Esophagus muscularis mucosa (tissue), 4 donors: ENCODE measurements around the gene TBL1XR1. TPM values are rescaled to one million over a fixed set of nuclear protein-coding genes. Genes with fewer than 3 reads are reported as not detected.

Experiments used
- DNase-seq: peaks from one replicate; pipeline ENCODE4 v3.0.0-alpha.2; 2017; ENCODE audit errors: extremely low spot score
- H3K27ac ChIP-seq, 4 donors: fragments of 200-600 bp; sonication (generic); replicated peaks in 1 of 4; 1 replicate in 3 of 4; 2 replicates in 1 of 4; pipeline ENCODE4 v1.5.1; 2016 to 2019; ENCODE audit warnings: mild to moderate bottlenecking in 1 of 4
- H3K27me3 ChIP-seq, 4 donors: fragments of 200-600 bp; sonication (generic); one replicate each; pipeline versions ENCODE4 v1.5.1 to v1.6.0; 2016 to 2019
- H3K36me3 ChIP-seq, 4 donors: fragments of 200-600 bp; sonication (generic); one replicate each; pipeline ENCODE4 v1.5.1; 2016 to 2019
- H3K4me1 ChIP-seq, 4 donors: fragments of 200-600 bp; sonication (generic); one replicate each; pipeline ENCODE4 v1.5.1; 2016 to 2019
- H3K4me3 ChIP-seq, 4 donors: fragments of 200-600 bp; sonication (generic); 1 replicate in 2 of 4; 2 replicates in 2 of 4; pipeline ENCODE4 v1.5.1; 2016 to 2019; ENCODE audit warnings: mild to moderate bottlenecking in 4 of 4, moderate library complexity in 1 of 4
- H3K9me3 ChIP-seq, 4 donors: fragments of 200-600 bp; sonication (generic); 1 replicate in 3 of 4; 2 replicates in 1 of 4; pipeline ENCODE4 v1.5.1; 2016 to 2019
- EP300 ChIP-seq: sonication (generic); formaldehyde crosslinking; IDR thresholded peaks from one replicate; pipeline ENCODE4 v1.6.1; 2017; ENCODE audit warnings: antibody characterized with exemption
- POLR2A ChIP-seq: fragments of 450-650 bp; IDR thresholded peaks from one replicate; pipeline ENCODE4 v1.6.1; 2017; ENCODE audit warnings: antibody characterized with exemption, moderate library complexity, mild to moderate bottlenecking, low read depth
- POLR2AphosphoS5 ChIP-seq, 2 donors: sonication (generic); formaldehyde crosslinking; IDR thresholded peaks; one replicate each; pipeline ENCODE4 v1.6.1; 2017; ENCODE audit warnings: antibody characterized with exemption in 2 of 2
- WGBS: methylation state at CpG from one replicate; pipeline ENCODE4 v1.1.5; 2018; 5-methylcytosine and 5-hydroxymethylcytosine counted together
- intact Hi-C: fragments of 100-400 bp; cut with DNase I; formaldehyde crosslinking; loops from one replicate; pipeline ENCODE4 v1.15.1; 2023
- total RNA-seq, 4 donors: library from RNA; depleted of rRNA; stranded (reverse); fragments of >200 nt; gene quantifications; one replicate each; pipeline versions ENCODE4 v1.1.0 to v1.2.1, GENCODE V29; 2016
- TF ChIP-seq, protein P1 (sequence below), 3 experiments: fragments of 200-600 bp in 2 of 3; fragments of 450-650 bp in 1 of 3; sonication (generic) in 2 of 3; IDR thresholded peaks; one replicate each; pipeline ENCODE4 v1.5.1; 2017 to 2019; ENCODE audit warnings: antibody characterized with exemption in 3 of 3, mild to moderate bottlenecking in 2 of 3, moderate library complexity in 1 of 3

The TBL1XR1 gene
- total RNA-seq, 4 donors from 2014 or later: 65.0 to 99.2 (median 78.2) TPM

DNA sequence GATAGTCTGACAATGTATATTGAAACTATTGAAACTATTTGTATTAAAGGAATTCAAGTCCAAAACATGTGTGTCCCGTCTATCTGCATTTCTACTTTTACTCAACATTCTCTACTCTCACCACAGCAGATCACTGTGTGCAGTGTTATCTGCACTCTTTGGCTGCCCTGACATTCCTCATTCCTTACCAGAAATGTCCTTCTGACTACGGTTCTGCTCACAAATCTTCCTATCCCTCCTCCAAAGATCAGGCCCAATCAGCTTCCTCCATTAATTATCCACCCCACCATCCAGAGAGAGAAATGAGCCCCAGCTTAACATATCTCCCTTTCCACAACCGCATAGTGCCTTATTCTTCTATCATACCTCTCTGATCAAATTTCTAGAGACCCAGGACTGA lies 94.7 kb downstream of the TBL1XR1 start:
- intact Hi-C loops: no loop called here
- Histone ChIP-seq H3K4me1 (peaks cover 23 to 44% (median 43%) of the 10 kb centered on the region in 4 donors), H3K27me3 (no peaks in the 10 kb centered on the region), H3K4me3 (no peak overlapping the region), H3K9me3 (no peaks in the 10 kb centered on the region), H3K27ac (no peak overlapping the region), H3K36me3 (no peaks in the 10 kb centered on the region)
- 42% methylated on average over 3 of the region's 3 CpGs for WGBS
- DNase-seq: no peak
- TF ChIP-seq POLR2AphosphoS5 (IDR thresholded peaks at IDR 0.05): no peak
- no peak for TF ChIP-seq EP300
- no peak for TF ChIP-seq POLR2A
- TF ChIP-seq, protein P1, sequence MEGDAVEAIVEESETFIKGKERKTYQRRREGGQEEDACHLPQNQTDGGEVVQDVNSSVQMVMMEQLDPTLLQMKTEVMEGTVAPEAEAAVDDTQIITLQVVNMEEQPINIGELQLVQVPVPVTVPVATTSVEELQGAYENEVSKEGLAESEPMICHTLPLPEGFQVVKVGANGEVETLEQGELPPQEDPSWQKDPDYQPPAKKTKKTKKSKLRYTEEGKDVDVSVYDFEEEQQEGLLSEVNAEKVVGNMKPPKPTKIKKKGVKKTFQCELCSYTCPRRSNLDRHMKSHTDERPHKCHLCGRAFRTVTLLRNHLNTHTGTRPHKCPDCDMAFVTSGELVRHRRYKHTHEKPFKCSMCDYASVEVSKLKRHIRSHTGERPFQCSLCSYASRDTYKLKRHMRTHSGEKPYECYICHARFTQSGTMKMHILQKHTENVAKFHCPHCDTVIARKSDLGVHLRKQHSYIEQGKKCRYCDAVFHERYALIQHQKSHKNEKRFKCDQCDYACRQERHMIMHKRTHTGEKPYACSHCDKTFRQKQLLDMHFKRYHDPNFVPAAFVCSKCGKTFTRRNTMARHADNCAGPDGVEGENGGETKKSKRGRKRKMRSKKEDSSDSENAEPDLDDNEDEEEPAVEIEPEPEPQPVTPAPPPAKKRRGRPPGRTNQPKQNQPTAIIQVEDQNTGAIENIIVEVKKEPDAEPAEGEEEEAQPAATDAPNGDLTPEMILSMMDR (IDR thresholded peaks at IDR 0.05): no peak

DNA sequence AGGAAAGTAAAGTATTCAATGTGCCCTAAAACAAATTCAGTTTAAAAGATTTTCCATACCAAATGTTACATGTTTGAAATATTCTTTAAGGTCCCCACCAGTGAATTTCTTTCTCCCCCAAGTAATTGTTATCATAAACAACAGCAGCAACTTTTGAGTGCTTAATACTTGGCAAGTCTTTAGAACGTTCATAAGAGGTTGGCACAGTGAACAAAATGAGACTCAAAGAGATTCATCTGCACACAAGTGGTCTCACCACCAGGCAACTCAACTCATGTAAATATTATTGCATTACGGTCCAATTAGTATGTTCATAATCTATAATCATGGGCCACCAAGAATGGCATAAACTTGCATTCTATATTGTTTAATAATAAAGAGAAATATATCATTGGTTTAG lies 98.7 kb downstream of the TBL1XR1 start:
- Histone ChIP-seq H3K27me3 (no peaks in the 10 kb centered on the region), H3K4me3 (no peak overlapping the region), H3K27ac (no peak overlapping the region), H3K4me1 (peaks cover 14 to 29% (median 24%) of the 10 kb centered on the region in 4 donors), H3K36me3 (no peaks in the 10 kb centered on the region), H3K9me3 (no peaks in the 10 kb centered on the region)
- intact Hi-C loops: no loop called here
- TF ChIP-seq POLR2A (no peak), EP300 (no peak), POLR2AphosphoS5 (IDR thresholded peaks at IDR 0.05) (no peak)
- TF ChIP-seq, protein P1 (IDR thresholded peaks at IDR 0.05): no peak
- 33% methylated on average over 2 of the region's 2 CpGs for WGBS
- DNase-seq: no peak

DNA sequence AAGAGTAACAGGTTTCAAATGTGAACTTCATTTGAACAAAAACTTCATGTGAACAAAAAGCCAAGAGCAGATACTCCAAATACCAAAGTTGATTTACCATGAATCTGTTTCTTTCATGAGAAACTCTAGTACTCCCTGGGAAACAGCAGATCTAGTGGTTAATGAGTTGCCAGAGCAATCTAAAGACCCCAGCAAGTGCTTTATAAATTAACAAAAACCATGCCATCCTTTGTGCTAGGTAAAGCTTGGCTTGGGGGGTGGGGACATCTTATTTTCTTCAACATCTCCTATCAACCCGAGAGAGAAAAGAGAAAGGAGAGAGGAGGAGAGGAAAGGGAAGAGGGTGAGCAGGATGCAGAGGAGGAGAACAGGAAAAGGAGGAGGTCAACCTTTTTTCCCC lies 100.7 kb downstream of the TBL1XR1 start:
- Histone ChIP-seq H3K4me1 (peaks cover 5 to 15% (median 10%) of the 10 kb centered on the region in 4 donors), H3K9me3 (no peaks in the 10 kb centered on the region), H3K4me3 (no peak overlapping the region), H3K27ac (no peak overlapping the region), H3K36me3 (no peaks in the 10 kb centered on the region), H3K27me3 (no peaks in the 10 kb centered on the region)
- no peak for DNase-seq
- intact Hi-C loops: no loop called here
- TF ChIP-seq, protein P1 (IDR thresholded peaks at IDR 0.05): no peak
- TF ChIP-seq POLR2AphosphoS5 (IDR thresholded peaks at IDR 0.05) (no peak), POLR2A (no peak), EP300 (no peak)
- WGBS: 68% methylated on average over 1 of the region's 1 CpG

GRCh38 chr3:177093966-177094365 lies 103.3 kb downstream of the TBL1XR1 start:
- H3K27ac ChIP-seq: no peak overlapping the region
- H3K9me3 ChIP-seq: no peaks in the 10 kb centered on the region
- peaks cover 19 to 30% (median 21%) of the 10 kb centered on the region in 4 donors for H3K4me1 ChIP-seq
- H3K36me3 ChIP-seq: no peaks in the 10 kb centered on the region
- no peaks in the 10 kb centered on the region for H3K27me3 ChIP-seq
- no peak for DNase-seq
- intact Hi-C loops: no loop called here
- no peak overlapping the region for H3K4me3 ChIP-seq
- TF ChIP-seq POLR2AphosphoS5 (IDR thresholded peaks at IDR 0.05) (no peak), EP300 (no peak), POLR2A (no peak)
- TF ChIP-seq, protein P1 (IDR thresholded peaks at IDR 0.05): no peak

GRCh38 chr3:177089901-177090300 lies 107.4 kb downstream of the TBL1XR1 start:
- H3K36me3 ChIP-seq: no peaks in the 10 kb centered on the region
- intact Hi-C loops: no loop called here
- DNase-seq: no peak
- TF ChIP-seq POLR2AphosphoS5 (IDR thresholded peaks at IDR 0.05) (no peak), POLR2A (no peak), EP300 (no peak)
- TF ChIP-seq, protein P1 (IDR thresholded peaks at IDR 0.05): no peak
- no peak overlapping the region for H3K27ac ChIP-seq
- H3K4me1 ChIP-seq: peaks cover 20 to 40% (median 30%) of the 10 kb centered on the region in 4 donors
- 45% methylated on average over 1 of the region's 1 CpG for whole genome bisulfite sequencing
- no peaks in the 10 kb centered on the region for H3K9me3 ChIP-seq
- no peaks in the 10 kb centered on the region for H3K27me3 ChIP-seq
- no peak overlapping the region for H3K4me3 ChIP-seq
